ENCODE data around the gene MPZL3.

Gene MPZL3

GRCh38 chr11:118251858-118252652, at the start of gene MPZL3:
TSS of gene MPZL3 (minus strand) at chr11:118252365. CDS start at chr11:118252294, 71 bp downstream.
- peak; percentile 66 for DNase-seq (ENCODE audit: low read depth)
- Histone ChIP-seq H3K4me1 (ENCODE audit: control insufficient read depth, insufficient read depth, low read length) (peaks cover 2% of the 10 kb centered on the region), H3K36me3 (ENCODE audit: control insufficient read depth, insufficient read depth, low read length, severe bottlenecking) (no peaks in the 10 kb centered on the region), H3K27me3 (replicated peaks; ENCODE audit: control insufficient read depth, insufficient read depth, low read length) (peaks cover 9% of the 10 kb centered on the region), H3K9me3 (ENCODE audit: control insufficient read depth, low read length) (no peaks in the 10 kb centered on the region), H3K4me3 (ENCODE audit: low read length) (peak within 1 kb of the TSS; percentile 85), H3K9ac (ENCODE audit: low read length) (peak within 1 kb of the TSS; percentile 25)

GRCh38 chr11:118301600-118302195, 49.5 kb upstream of the MPZL3 start:
- Histone ChIP-seq H3K9me3 (ENCODE audit: control insufficient read depth, low read length) (no peaks in the 10 kb centered on the region), H3K27me3 (replicated peaks; ENCODE audit: control insufficient read depth, insufficient read depth, low read length) (peaks cover 32% of the 10 kb centered on the region), H3K4me1 (ENCODE audit: control insufficient read depth, insufficient read depth, low read length) (no peaks in the 10 kb centered on the region), H3K4me3 (ENCODE audit: low read length) (no peak overlapping the region), H3K36me3 (ENCODE audit: control insufficient read depth, insufficient read depth, low read length, severe bottlenecking) (no peaks in the 10 kb centered on the region), H3K9ac (ENCODE audit: low read length) (no peak overlapping the region)
- no peak for DNase-seq (ENCODE audit: low read depth)

- peaks cover 15% of the 10 kb centered on the region for H3K27me3 ChIP-seq (replicated peaks; ENCODE audit: control insufficient read depth, insufficient read depth, low read length)
- H3K9ac ChIP-seq (ENCODE audit: low read length) = no peak overlapping the region
- H3K36me3 ChIP-seq (ENCODE audit: control insufficient read depth, insufficient read depth, low read length, severe bottlenecking) = no peaks in the 10 kb centered on the region
- H3K9me3 ChIP-seq (ENCODE audit: control insufficient read depth, low read length) = no peaks in the 10 kb centered on the region
- no peaks in the 10 kb centered on the region for H3K4me1 ChIP-seq (ENCODE audit: control insufficient read depth, insufficient read depth, low read length)
- H3K4me3 ChIP-seq (ENCODE audit: low read length) = no peak overlapping the region
- peak; percentile 15 for DNase-seq (ENCODE audit: low read depth)
Measured at GRCh38 chr11:118295815-118296454, 43.8 kb upstream of the MPZL3 start.

GRCh38 chr11:118295199-118295598, 43.0 kb upstream of the MPZL3 start:
- H3K9ac ChIP-seq (ENCODE audit: low read length) = no peak overlapping the region
- no peaks in the 10 kb centered on the region for H3K9me3 ChIP-seq (ENCODE audit: control insufficient read depth, low read length)
- peaks cover 8% of the 10 kb centered on the region for H3K27me3 ChIP-seq (replicated peaks; ENCODE audit: control insufficient read depth, insufficient read depth, low read length)
- no peaks in the 10 kb centered on the region for H3K4me1 ChIP-seq (ENCODE audit: control insufficient read depth, insufficient read depth, low read length)
- no peak overlapping the region for H3K4me3 ChIP-seq (ENCODE audit: low read length)
- H3K36me3 ChIP-seq (ENCODE audit: control insufficient read depth, insufficient read depth, low read length, severe bottlenecking) = no peaks in the 10 kb centered on the region
- DNase-seq (ENCODE audit: low read depth) = no peak

- Histone ChIP-seq H3K27me3 (replicated peaks; ENCODE audit: control insufficient read depth, insufficient read depth, low read length) (peaks cover 6% of the 10 kb centered on the region), H3K4me3 (ENCODE audit: low read length) (no peak overlapping the region), H3K36me3 (ENCODE audit: control insufficient read depth, insufficient read depth, low read length, severe bottlenecking) (no peaks in the 10 kb centered on the region), H3K9me3 (ENCODE audit: control insufficient read depth, low read length) (no peaks in the 10 kb centered on the region), H3K4me1 (ENCODE audit: control insufficient read depth, insufficient read depth, low read length) (no peaks in the 10 kb centered on the region), H3K9ac (ENCODE audit: low read length) (no peak overlapping the region)
- DNase-seq (ENCODE audit: low read depth) = no peak
Measured at GRCh38 chr11:118294053-118294452, 41.9 kb upstream of the MPZL3 start.

- Histone ChIP-seq H3K27me3 (replicated peaks; ENCODE audit: control insufficient read depth, insufficient read depth, low read length) (peaks cover 6% of the 10 kb centered on the region), H3K9ac (ENCODE audit: low read length) (no peak overlapping the region), H3K36me3 (ENCODE audit: control insufficient read depth, insufficient read depth, low read length, severe bottlenecking) (no peaks in the 10 kb centered on the region), H3K9me3 (ENCODE audit: control insufficient read depth, low read length) (no peaks in the 10 kb centered on the region), H3K4me1 (ENCODE audit: control insufficient read depth, insufficient read depth, low read length) (no peaks in the 10 kb centered on the region), H3K4me3 (ENCODE audit: low read length) (no peak overlapping the region)
- DNase-seq (ENCODE audit: low read depth) = peak; percentile 27
Measured at GRCh38 chr11:118291477-118292135, 39.4 kb upstream of the MPZL3 start.

- H3K9me3 ChIP-seq (ENCODE audit: control insufficient read depth, low read length) = no peaks in the 10 kb centered on the region
Measured at GRCh38 chr11:118290923-118291322, 38.8 kb upstream of the MPZL3 start.

GRCh38 chr11:118289401-118289800, 37.2 kb upstream of the MPZL3 start:
- H3K27me3 ChIP-seq (replicated peaks; ENCODE audit: control insufficient read depth, insufficient read depth, low read length) = no peaks in the 10 kb centered on the region
- H3K9me3 ChIP-seq (ENCODE audit: control insufficient read depth, low read length) = no peaks in the 10 kb centered on the region
- no peaks in the 10 kb centered on the region for H3K36me3 ChIP-seq (ENCODE audit: control insufficient read depth, insufficient read depth, low read length, severe bottlenecking)
- DNase-seq (ENCODE audit: low read depth) = peak; percentile 61
- H3K4me1 ChIP-seq (ENCODE audit: control insufficient read depth, insufficient read depth, low read length) = no peaks in the 10 kb centered on the region
- H3K9ac ChIP-seq (ENCODE audit: low read length) = no peak overlapping the region
- no peak overlapping the region for H3K4me3 ChIP-seq (ENCODE audit: low read length)

More at GRCh38 chr11:118290923-118291322, 38.8 kb upstream of the MPZL3 start:
- Histone ChIP-seq H3K36me3 (ENCODE audit: control insufficient read depth, insufficient read depth, low read length, severe bottlenecking) (no peaks in the 10 kb centered on the region), H3K4me3 (ENCODE audit: low read length) (no peak overlapping the region), H3K4me1 (ENCODE audit: control insufficient read depth, insufficient read depth, low read length) (no peaks in the 10 kb centered on the region), H3K27me3 (replicated peaks; ENCODE audit: control insufficient read depth, insufficient read depth, low read length) (peaks cover 6% of the 10 kb centered on the region), H3K9ac (ENCODE audit: low read length) (no peak overlapping the region)
- peak; percentile 4 for DNase-seq (ENCODE audit: low read depth)

- Histone ChIP-seq H3K9ac (ENCODE audit: low read length) (no peak overlapping the region), H3K36me3 (ENCODE audit: control insufficient read depth, insufficient read depth, low read length, severe bottlenecking) (no peaks in the 10 kb centered on the region), H3K27me3 (replicated peaks; ENCODE audit: control insufficient read depth, insufficient read depth, low read length) (peaks cover 13% of the 10 kb centered on the region), H3K4me1 (ENCODE audit: control insufficient read depth, insufficient read depth, low read length) (no peaks in the 10 kb centered on the region), H3K9me3 (ENCODE audit: control insufficient read depth, low read length) (no peaks in the 10 kb centered on the region), H3K4me3 (ENCODE audit: low read length) (no peak overlapping the region)
- DNase-seq (ENCODE audit: low read depth) = no peak
Measured at GRCh38 chr11:118287006-118287405, 34.8 kb upstream of the MPZL3 start.

GRCh38 chr11:118286545-118286944, 34.4 kb upstream of the MPZL3 start:
- no peaks in the 10 kb centered on the region for H3K9me3 ChIP-seq (ENCODE audit: control insufficient read depth, low read length)
- H3K9ac ChIP-seq (ENCODE audit: low read length) = no peak overlapping the region
- peaks cover 13% of the 10 kb centered on the region for H3K27me3 ChIP-seq (replicated peaks; ENCODE audit: control insufficient read depth, insufficient read depth, low read length)
- H3K4me3 ChIP-seq (ENCODE audit: low read length) = no peak overlapping the region
- H3K36me3 ChIP-seq (ENCODE audit: control insufficient read depth, insufficient read depth, low read length, severe bottlenecking) = no peaks in the 10 kb centered on the region
- DNase-seq (ENCODE audit: low read depth) = no peak
- H3K4me1 ChIP-seq (ENCODE audit: control insufficient read depth, insufficient read depth, low read length) = no peaks in the 10 kb centered on the region

- H3K36me3 ChIP-seq (ENCODE audit: control insufficient read depth, insufficient read depth, low read length, severe bottlenecking) = no peaks in the 10 kb centered on the region
- no peaks in the 10 kb centered on the region for H3K9me3 ChIP-seq (ENCODE audit: control insufficient read depth, low read length)
- no peaks in the 10 kb centered on the region for H3K4me1 ChIP-seq (ENCODE audit: control insufficient read depth, insufficient read depth, low read length)
- DNase-seq (ENCODE audit: low read depth) = no peak
- no peak overlapping the region for H3K4me3 ChIP-seq (ENCODE audit: low read length)
- H3K9ac ChIP-seq (ENCODE audit: low read length) = no peak overlapping the region
- peaks cover 13% of the 10 kb centered on the region for H3K27me3 ChIP-seq (replicated peaks; ENCODE audit: control insufficient read depth, insufficient read depth, low read length)
Measured at GRCh38 chr11:118283756-118284350, 31.7 kb upstream of the MPZL3 start.
